Brain microvascular endothelial cell (primary cell): ENCODE data around the gene FBXO9.
A peak's percentile ranks its signal among the peaks of the same experiment; 100 is the strongest.

Source experiments
- DNase-seq: peaks from one replicate; pipeline ENCODE4 v3.0.0-alpha.2; 2020
- H3K27ac ChIP-seq: fragments of 250-450 bp; sonication (Bioruptor Pico); 2 replicates; pipeline ENCODE4 v1.5.1; 2020; ENCODE audit warnings: mild to moderate bottlenecking, moderate library complexity
- H3K27me3 ChIP-seq: fragments of 250-450 bp; sonication (Bioruptor Pico); replicated peaks from 2 replicates; pipeline ENCODE4 v1.5.1; 2020; ENCODE audit warnings: mild to moderate bottlenecking
- H3K36me3 ChIP-seq: fragments of 250-450 bp; sonication (Bioruptor Pico); replicated peaks from 2 replicates; pipeline ENCODE4 v1.5.1; 2020; ENCODE audit warnings: mild to moderate bottlenecking
- H3K4me3 ChIP-seq: 2 replicates; pipeline ENCODE4 v1.5.1; 2011; ENCODE audit warnings: low read depth, mild to moderate bottlenecking, control low read depth, low read length, moderate library complexity
- CTCF ChIP-seq: IDR thresholded peaks from 2 replicates; pipeline ENCODE4 v1.5.1; 2011; ENCODE audit warnings: low read depth, mild to moderate bottlenecking, moderate library complexity, low read length, control low read depth, inconsistent platforms; ENCODE audit errors: missing control alignments
- in situ Hi-C: cut with HindIII; loops from 2 replicates; pipeline ENCODE4 v1.10.0; 2017; ENCODE audit warnings: low sequenced_read_pairs, low pct_ligation_motif_present

FBXO9 gene

DNA sequence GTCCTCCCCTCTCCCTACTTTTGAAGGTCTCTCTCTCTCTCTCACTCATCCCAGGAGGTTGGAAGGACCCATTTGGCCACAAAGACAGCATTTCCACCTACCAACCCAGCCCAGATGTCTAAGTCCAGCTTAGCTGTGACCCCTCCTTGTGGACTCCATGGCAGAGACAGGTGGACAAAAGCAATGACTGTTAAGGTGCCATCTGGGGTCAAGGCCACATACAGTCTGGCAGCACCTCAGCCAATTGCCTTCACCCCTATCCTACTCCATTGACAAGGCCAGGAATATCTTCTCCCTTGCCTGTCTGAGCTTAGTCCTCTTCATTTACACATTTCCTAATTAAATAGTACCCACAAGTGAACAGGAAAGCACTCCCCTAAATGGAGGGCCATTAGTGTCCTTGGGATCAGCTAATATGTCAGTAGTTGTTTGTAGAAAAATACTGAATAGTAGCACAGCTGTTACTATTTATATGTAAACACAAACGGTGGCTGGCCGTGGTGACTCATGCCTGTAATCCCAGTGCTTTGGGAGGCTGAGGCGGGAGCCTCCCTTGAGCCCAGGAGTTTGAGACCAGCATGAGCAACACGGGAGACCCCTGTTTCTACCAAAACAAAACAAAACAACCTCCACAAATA, 54.7 kb downstream of the FBXO9 start:
- Histone ChIP-seq H3K27me3 (no peaks in the 10 kb centered on the region), H3K27ac (no peak overlapping the region), H3K36me3 (no peaks in the 10 kb centered on the region), H3K4me3 (no peak overlapping the region)
- in situ Hi-C loops, result no loop called here
- TF ChIP-seq CTCF, result no peak
- DNase-seq, result peak; percentile 57

- Histone ChIP-seq H3K27ac (no peak overlapping the region), H3K36me3 (no peaks in the 10 kb centered on the region), H3K27me3 (no peaks in the 10 kb centered on the region), H3K4me3 (no peak overlapping the region)
- no peak for DNase-seq
- no peak for TF ChIP-seq CTCF
- in situ Hi-C loops, result no loop called here
These were observed 59.1 kb downstream of the FBXO9 start for GRCh38 chr6:53124131-53124800.

GRCh38 chr6:53125276-53125675, 60.1 kb downstream of the FBXO9 start:
- no peak overlapping the region for H3K4me3 ChIP-seq
- no peak overlapping the region for H3K27ac ChIP-seq
- H3K27me3 ChIP-seq, result no peaks in the 10 kb centered on the region
- no peaks in the 10 kb centered on the region for H3K36me3 ChIP-seq
- in situ Hi-C loops, result no loop called here
- TF ChIP-seq CTCF, result no peak
- DNase-seq, result no peak

DNA sequence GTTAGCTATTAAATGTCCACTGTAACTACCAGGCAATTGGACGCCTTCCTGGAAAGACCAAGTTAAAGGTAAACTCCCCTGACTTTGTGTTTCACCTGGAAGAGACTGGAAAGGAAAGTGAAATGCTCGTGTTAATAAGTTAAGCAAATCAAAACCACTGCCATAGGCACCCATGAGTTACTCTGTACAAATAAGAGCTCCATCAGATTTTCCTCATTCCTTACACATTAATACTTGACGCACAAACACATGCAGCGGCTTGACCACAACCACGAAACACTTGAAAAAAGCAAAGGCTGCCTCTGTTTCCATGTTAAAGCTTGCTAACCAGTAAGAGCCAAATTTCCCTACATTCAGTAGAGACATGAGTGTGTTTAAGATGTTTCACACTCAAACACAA, 63.6 kb downstream of the FBXO9 start:
- DNase-seq, result no peak
- no peak for TF ChIP-seq CTCF
- in situ Hi-C loops, result no loop called here
- Histone ChIP-seq H3K27ac (no peak overlapping the region), H3K36me3 (no peaks in the 10 kb centered on the region), H3K4me3 (no peak overlapping the region), H3K27me3 (no peaks in the 10 kb centered on the region)

DNA sequence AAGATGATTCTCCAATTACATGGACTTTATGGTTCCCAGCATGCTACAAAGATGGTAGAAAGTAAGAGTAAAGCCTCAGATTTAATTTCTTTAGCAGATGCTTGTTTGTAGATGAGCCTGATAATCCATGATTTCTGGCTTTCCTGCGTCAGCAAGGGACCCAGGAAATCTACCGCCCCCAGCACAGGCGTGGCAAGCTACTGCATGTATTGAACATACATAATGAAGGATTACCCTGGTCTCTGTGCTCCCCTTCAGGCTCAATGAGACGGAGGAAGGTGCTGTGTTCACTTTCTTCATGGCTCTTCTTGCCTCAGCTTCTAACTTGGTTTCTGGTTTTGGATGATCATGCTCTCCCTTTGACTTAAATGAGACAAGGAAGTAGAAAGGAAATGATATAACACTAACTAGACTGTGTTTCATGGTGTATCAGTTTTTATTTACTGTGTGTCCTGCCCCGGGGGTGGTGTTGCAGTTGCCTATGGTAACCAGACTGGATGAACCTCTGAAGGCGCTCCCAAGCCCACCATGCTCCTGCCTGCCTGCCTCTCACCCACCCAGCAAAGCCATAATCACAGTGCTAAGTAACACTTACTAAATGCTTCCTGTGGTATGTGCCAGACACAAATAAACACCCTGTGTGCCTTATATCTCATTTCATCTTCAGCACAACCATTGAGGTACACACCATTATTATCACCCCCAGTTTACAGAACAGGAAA, 65.5 kb downstream of the FBXO9 start:
- no peak for DNase-seq
- H3K27me3 ChIP-seq, result no peaks in the 10 kb centered on the region
- H3K4me3 ChIP-seq, result no peak overlapping the region
- in situ Hi-C loops, result no loop called here
- no peaks in the 10 kb centered on the region for H3K36me3 ChIP-seq
- TF ChIP-seq CTCF, result no peak
- H3K27ac ChIP-seq, result no peak overlapping the region
